CD14-positive monocyte (primary cell): ENCODE data around the gene ZNF497. TPM values are rescaled to one million over a fixed set of nuclear protein-coding genes. Genes with fewer than 3 reads are reported as not detected.

Experiments used
- DNase-seq, 3 donors: peaks; one replicate each; pipeline ENCODE4 v3.0.0-alpha.2; 2011 to 2022
- H2AFZ ChIP-seq: 2 replicates; pipeline ENCODE4 v1.6.0; 2012; ENCODE audit warnings: mild to moderate bottlenecking, low read depth, low read length, inconsistent platforms; ENCODE audit not compliant: insufficient read depth, poor library complexity, severe bottlenecking
- H3K27ac ChIP-seq, 2 donors: 1 replicate in 1 of 2; 2 replicates in 1 of 2; pipeline ENCODE4 v1.5.1; 2012 to 2013; ENCODE audit warnings: low read length in 2 of 2, control low read depth in 1 of 2, inconsistent platforms in 1 of 2, low read depth in 1 of 2, mild to moderate bottlenecking in 1 of 2
- H3K27me3 ChIP-seq, 2 donors: one replicate each; pipeline versions ENCODE4 v1.6.0 to v1.6.1; 2011 to 2013; ENCODE audit warnings: low read length in 2 of 2; ENCODE audit not compliant: control insufficient read depth in 2 of 2, insufficient read depth in 2 of 2
- H3K36me3 ChIP-seq, 2 donors: replicated peaks in 1 of 2; 1 replicate in 1 of 2; 2 replicates in 1 of 2; pipeline versions ENCODE4 v1.5.1 to v1.6.1; 2012 to 2013; ENCODE audit warnings: low read length in 2 of 2, control low read depth in 1 of 2, inconsistent platforms in 1 of 2, mild to moderate bottlenecking in 1 of 2; ENCODE audit not compliant: insufficient read depth in 2 of 2, control insufficient read depth in 1 of 2
- H3K4me1 ChIP-seq, 2 donors: 1 replicate in 1 of 2; 2 replicates in 1 of 2; pipeline versions ENCODE4 v1.5.1 to v1.6.1; 2012 to 2013; ENCODE audit warnings: low read length in 2 of 2, control low read depth in 1 of 2, inconsistent platforms in 1 of 2, mild to moderate bottlenecking in 1 of 2, moderate library complexity in 1 of 2; ENCODE audit not compliant: insufficient read depth in 2 of 2, control insufficient read depth in 1 of 2
- H3K4me2 ChIP-seq: replicated peaks from 2 replicates; pipeline ENCODE3; 2012; ENCODE audit warnings: low read length, moderate library complexity, mild to moderate bottlenecking; ENCODE audit not compliant: poor library complexity, severe bottlenecking; ENCODE audit errors: extremely low read depth
- H3K4me3 ChIP-seq, 3 experiments: fragments of 200-600 bp in 1 of 3; sonication (generic) in 1 of 3; replicated peaks in 1 of 3; 1 replicate in 2 of 3; 2 replicates in 1 of 3; pipeline ENCODE4 v1.5.1; 2011 to 2013; ENCODE audit warnings: low read length in 3 of 3, mild to moderate bottlenecking in 3 of 3, control low read depth in 2 of 3, low read depth in 2 of 3, inconsistent platforms in 1 of 3, moderate library complexity in 1 of 3
- H3K79me2 ChIP-seq: 2 replicates; pipeline ENCODE4 v1.6.0; 2012; ENCODE audit warnings: mild to moderate bottlenecking, control low read depth, inconsistent platforms, low read length, moderate library complexity; ENCODE audit not compliant: insufficient read depth
- H3K9ac ChIP-seq: 2 replicates; pipeline ENCODE4 v1.6.0; 2017; ENCODE audit warnings: low read length, mild to moderate bottlenecking; ENCODE audit not compliant: insufficient read depth, poor library complexity, severe bottlenecking
- H3K9me3 ChIP-seq, 2 donors: replicated peaks in 1 of 2; 1 replicate in 1 of 2; 2 replicates in 1 of 2; pipeline versions ENCODE4 v1.5.1 to v1.6.1; 2012 to 2013; ENCODE audit warnings: low read length in 2 of 2, control low read depth in 1 of 2; ENCODE audit not compliant: control insufficient read depth in 1 of 2, insufficient read depth in 1 of 2
- H4K20me1 ChIP-seq: 2 replicates; pipeline ENCODE4 v1.6.0; 2012; ENCODE audit warnings: mild to moderate bottlenecking, low read length, control low read depth, moderate library complexity; ENCODE audit not compliant: insufficient read depth
- H3K27ac Mint-ChIP-seq, 7 donors: one replicate each; pipeline ENCODE4 v1.8.0; 2020; ENCODE audit warnings: mild to moderate bottlenecking in 7 of 7, mixed read lengths in 7 of 7, moderate library complexity in 6 of 7, inconsistent platforms in 2 of 7
- H3K27me3 Mint-ChIP-seq, 3 donors: one replicate each; pipeline ENCODE4 v1.8.0; 2021 to 2022; ENCODE audit warnings: low read depth in 3 of 3, mild to moderate bottlenecking in 3 of 3, mixed read lengths in 3 of 3, moderate library complexity in 3 of 3, inconsistent platforms in 1 of 3
- H3K36me3 Mint-ChIP-seq, 2 donors: one replicate each; pipeline ENCODE4 v1.8.0; 2020; ENCODE audit warnings: mixed read lengths in 2 of 2, inconsistent platforms in 1 of 2, mild to moderate bottlenecking in 1 of 2
- H3K4me1 Mint-ChIP-seq: one replicate; pipeline ENCODE4 v1.8.0; 2020; ENCODE audit warnings: mild to moderate bottlenecking, mixed read lengths
- H3K4me3 Mint-ChIP-seq, 2 donors: one replicate each; pipeline ENCODE4 v1.8.0; 2020; ENCODE audit warnings: mild to moderate bottlenecking in 2 of 2, mixed read lengths in 2 of 2, moderate library complexity in 1 of 2
- H3K9me3 Mint-ChIP-seq, 7 donors: one replicate each; pipeline ENCODE4 v1.8.0; 2020 to 2022; ENCODE audit warnings: mixed read lengths in 7 of 7, mild to moderate bottlenecking in 6 of 7, moderate library complexity in 6 of 7, inconsistent platforms in 2 of 7
- CTCF ChIP-seq: fragments of 200-600 bp; IDR thresholded peaks from one replicate; pipeline ENCODE4 v1.8.0; 2022; ENCODE audit warnings: antibody characterized with exemption, mild to moderate bottlenecking
- WGBS: methylation state at CpG from one replicate; pipeline ENCODE4 v1.1.5; 2013; ENCODE audit warnings: missing lambda C conversion rate; ENCODE audit not compliant: insufficient coverage; 5-methylcytosine and 5-hydroxymethylcytosine counted together
- intact Hi-C, 2 donors: fragments of 100-400 bp; cut with micrococcal nuclease; formaldehyde crosslinking; loops; one replicate each; pipeline versions ENCODE4 v1.15.0 to v1.15.1; 2023
- polyA plus RNA-seq, 3 donors: library from polyadenylated mRNA; depleted of rRNA in 1 of 3; unstranded in 2 of 3; stranded (reverse) in 1 of 3; fragments of 300-500 nt in 2 of 3; fragments of >200 nt in 1 of 3; fragmentation: Illumina TruSeq in 2 of 3; gene quantifications; 1 replicate in 2 of 3; 2 replicates in 1 of 3; pipeline ENCODE4 v1.2.3, GENCODE V29; 2012 to 2021

Gene ZNF497
- polyA plus RNA-seq, 3 donors = 0.28 to 0.60 (median 0.41) TPM

DNA sequence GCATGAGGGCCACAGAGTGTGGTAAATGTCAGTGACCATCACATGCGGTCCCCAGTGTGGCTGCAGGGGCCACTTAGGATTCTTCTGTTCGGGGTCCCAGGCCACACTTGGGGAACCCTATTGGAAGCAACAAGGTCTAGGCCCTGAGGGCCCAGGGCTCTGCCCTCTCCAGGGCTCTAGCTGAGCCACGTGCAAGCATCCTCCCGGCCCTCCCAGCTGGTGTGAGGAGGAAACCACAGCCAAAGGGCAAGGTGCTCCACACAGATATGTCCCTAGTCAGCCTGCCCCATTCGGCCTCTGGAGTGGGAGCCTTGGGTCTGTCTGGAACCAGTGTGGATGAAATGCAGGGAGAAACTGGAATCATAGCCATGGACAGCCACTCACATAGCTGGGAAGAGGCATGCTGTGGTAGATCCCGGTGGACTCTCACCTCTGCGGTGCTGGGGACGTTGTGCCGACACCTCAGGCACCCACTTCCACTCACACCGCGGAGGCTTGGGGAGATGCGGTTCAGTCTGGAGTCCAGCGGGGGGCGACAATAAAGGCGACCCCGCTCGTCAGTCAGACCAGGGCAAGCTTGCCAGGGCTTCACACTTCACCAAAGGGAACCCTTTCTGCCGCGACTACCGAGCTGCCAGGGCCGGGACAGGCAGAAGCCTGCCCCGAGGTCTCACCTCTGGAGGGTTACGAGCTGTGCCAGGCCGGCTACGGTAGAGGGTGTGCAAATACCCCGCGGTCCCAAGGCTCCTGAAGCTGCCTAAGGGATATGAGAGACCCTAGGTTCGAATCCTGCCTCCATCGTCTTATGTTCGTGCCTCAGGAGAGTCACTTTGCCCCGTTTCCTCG is 4.3 kb upstream of the ZNF497 start:
- WGBS = 94% methylated on average over 31 of the region's 32 CpGs

DNA sequence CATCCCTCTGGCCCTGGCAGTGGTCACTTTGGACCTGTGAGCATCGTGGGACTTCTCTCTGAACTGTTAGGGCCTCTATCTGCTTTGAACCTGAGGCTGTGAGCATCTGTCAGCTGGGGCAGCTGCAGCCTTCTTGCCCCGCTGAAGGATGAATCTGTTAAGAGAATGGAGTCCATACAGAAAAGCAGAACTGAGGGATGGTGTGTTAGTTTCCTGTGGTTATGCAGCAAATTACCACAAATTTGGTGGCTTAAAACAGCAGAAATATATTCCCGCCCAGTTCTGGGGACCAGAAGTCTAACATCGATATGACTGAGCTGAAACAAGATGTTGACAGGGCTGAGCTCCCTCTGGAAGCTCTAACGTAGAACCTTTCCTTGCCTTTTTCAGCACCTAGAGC is 1.6 kb upstream of the ZNF497 start:
- Mint-ChIP-seq H3K4me1 (peaks cover 22% of the 10 kb centered on the region), H3K27ac (peak overlapping the region in 3 of 7 donors; percentile 30 to 62 (median 31)), H3K4me3 (no peak overlapping the region), H3K36me3 (no peaks in the 10 kb centered on the region), H3K9me3 (peaks cover 0 to 4% (median 0%) of the 10 kb centered on the region in 7 donors), H3K27me3 (peaks cover 0 to 8% (median 0%) of the 10 kb centered on the region in 3 donors)
- WGBS = 0% methylated on average over 5 of the region's 5 CpGs
- peaks cover 0 to 7% of the 10 kb centered on the region in 2 donors for H3K9me3 ChIP-seq
- H3K9ac ChIP-seq = no peak overlapping the region
- no peak for TF ChIP-seq CTCF
- H3K4me1 ChIP-seq = peaks cover 26 to 36% of the 10 kb centered on the region in 2 donors
- H3K4me3 ChIP-seq = no peak overlapping the region
- H4K20me1 ChIP-seq = no peaks in the 10 kb centered on the region
- intact Hi-C loops = no loop called here
- no peaks in the 10 kb centered on the region for H3K79me2 ChIP-seq
- peak in 1 of 3 donors; percentile 11 for DNase-seq
- H3K36me3 ChIP-seq = no peaks in the 10 kb centered on the region
- no peaks in the 10 kb centered on the region for H3K27me3 ChIP-seq
- peak overlapping the region in 1 of 2 donors; percentile 33 for H3K27ac ChIP-seq
- H3K4me2 ChIP-seq = no peak overlapping the region
- peak overlapping the region; percentile 76 for H2AFZ ChIP-seq

More for the DNA sequence above, 4.3 kb upstream of the ZNF497 start:
- no peak overlapping the region for H3K4me2 ChIP-seq
- H3K9me3 ChIP-seq = peaks cover 0 to 7% of the 10 kb centered on the region in 2 donors
- H3K9ac ChIP-seq = no peak overlapping the region
- H4K20me1 ChIP-seq = no peaks in the 10 kb centered on the region
- H3K4me1 Mint-ChIP-seq = peaks cover 19% of the 10 kb centered on the region
- TF ChIP-seq CTCF = no peak
- no peaks in the 10 kb centered on the region for H3K27me3 ChIP-seq
- H3K4me1 ChIP-seq = peaks cover 22 to 30% of the 10 kb centered on the region in 2 donors
- no peak overlapping the region for H2AFZ ChIP-seq
- H3K4me3 Mint-ChIP-seq = no peak overlapping the region
- H3K36me3 ChIP-seq = no peaks in the 10 kb centered on the region
- no peak overlapping the region for H3K4me3 ChIP-seq
- no peak for DNase-seq
- intact Hi-C loops = no loop called here
- no peak overlapping the region for H3K27ac ChIP-seq
- H3K27me3 Mint-ChIP-seq = peaks cover 0 to 10% (median 0%) of the 10 kb centered on the region in 3 donors
- no peaks in the 10 kb centered on the region for H3K79me2 ChIP-seq
- H3K9me3 Mint-ChIP-seq = peaks cover 0 to 4% (median 0%) of the 10 kb centered on the region in 7 donors
- H3K36me3 Mint-ChIP-seq = no peaks in the 10 kb centered on the region
- H3K27ac Mint-ChIP-seq = no peak overlapping the region
